Upper lobe of left lung (tissue), 4 donors: ENCODE data around the gene FGB.

Experiments used
- CTCF ChIP-seq, 6 experiments: fragments of 450-650 bp in 4 of 6; fragments of 200-600 bp in 2 of 6; sonication (generic) in 2 of 6; IDR thresholded peaks; one replicate each; pipeline ENCODE4 v1.5.1; 2016 to 2019; ENCODE audit warnings: antibody characterized with exemption in 6 of 6
- EP300 ChIP-seq, 4 donors: sonication (generic); formaldehyde crosslinking; IDR thresholded peaks; one replicate each; pipeline ENCODE4 v1.5.1; 2017; ENCODE audit warnings: antibody characterized with exemption in 4 of 4, control low read depth in 2 of 4
- POLR2A ChIP-seq, 4 donors: fragments of 450-650 bp; IDR thresholded peaks; one replicate each; pipeline ENCODE4 v1.5.1; 2016 to 2017; ENCODE audit warnings: antibody characterized with exemption in 4 of 4, mild to moderate bottlenecking in 2 of 4
- POLR2AphosphoS5 ChIP-seq, 2 donors: sonication (generic); formaldehyde crosslinking; IDR thresholded peaks; one replicate each; pipeline ENCODE4 v1.5.1; 2017; ENCODE audit warnings: antibody characterized with exemption in 2 of 2

DNA sequence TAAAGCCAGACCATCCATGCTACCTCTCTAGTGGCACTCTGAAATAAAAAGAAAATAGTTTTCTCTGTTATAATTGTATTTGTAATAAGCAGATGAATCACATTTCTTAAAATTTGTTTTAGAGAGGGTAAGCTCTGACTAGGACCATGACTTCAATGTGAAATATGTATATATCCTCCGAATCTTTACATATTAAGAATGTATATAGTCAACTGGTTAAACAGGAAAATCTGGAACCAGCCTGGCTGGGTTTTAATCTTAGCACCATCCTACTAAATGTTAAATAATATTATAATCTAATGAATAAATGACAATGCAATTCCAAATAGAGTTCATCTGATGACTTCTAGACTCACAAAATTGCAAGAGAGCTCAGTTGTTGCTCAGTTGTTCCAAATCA is 1.5 kb downstream of the FGB start:
- TF ChIP-seq CTCF (IDR thresholded peaks at IDR 0.05) (no peak), EP300 (IDR thresholded peaks at IDR 0.05) (no peak), POLR2A (IDR thresholded peaks at IDR 0.05) (no peak), POLR2AphosphoS5 (IDR thresholded peaks at IDR 0.05) (no peak)
